ENCODE measurements around the gene ABLIM1.

Gene ABLIM1

DNA sequence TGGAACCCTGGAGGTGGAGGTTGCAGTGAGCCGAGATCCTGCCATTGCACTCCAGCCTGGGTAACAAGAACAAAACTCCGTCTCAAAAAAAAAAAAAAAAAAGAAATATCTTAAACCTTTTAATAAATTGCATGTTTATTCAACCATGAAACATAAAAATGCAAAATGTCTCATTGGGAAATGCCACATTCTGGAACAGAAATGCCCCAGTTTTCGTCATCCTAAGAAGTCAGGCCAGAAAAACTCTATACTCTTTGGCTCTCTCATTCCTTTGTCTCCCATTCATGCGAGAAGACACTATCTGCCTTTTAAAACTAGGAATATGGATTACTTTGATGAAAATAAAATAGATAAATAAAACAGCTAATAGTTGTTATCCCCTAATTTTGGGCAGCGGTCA is 21.5 kb upstream of the ABLIM1 start:
- no peak for DNase-seq

DNA sequence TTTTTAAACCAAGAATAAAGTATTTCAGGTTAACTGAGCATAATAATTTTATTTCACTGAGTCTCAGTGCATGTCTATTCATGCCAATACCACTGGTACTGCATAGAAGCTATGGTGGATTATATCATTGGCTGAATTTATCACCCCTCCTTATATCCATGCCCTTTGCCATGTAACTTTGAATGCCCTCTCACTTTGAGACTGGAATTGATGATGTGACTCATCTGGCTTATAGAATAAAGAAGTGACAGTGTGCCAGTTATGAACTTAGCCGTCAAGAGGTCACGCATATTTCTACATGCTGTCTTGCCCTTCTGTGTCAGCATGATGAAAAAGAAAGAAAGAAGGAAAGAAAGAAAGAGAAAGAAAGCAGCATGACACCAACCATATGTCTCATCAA is 20.7 kb upstream of the ABLIM1 start:
- peak; percentile 20 for DNase-seq

DNA sequence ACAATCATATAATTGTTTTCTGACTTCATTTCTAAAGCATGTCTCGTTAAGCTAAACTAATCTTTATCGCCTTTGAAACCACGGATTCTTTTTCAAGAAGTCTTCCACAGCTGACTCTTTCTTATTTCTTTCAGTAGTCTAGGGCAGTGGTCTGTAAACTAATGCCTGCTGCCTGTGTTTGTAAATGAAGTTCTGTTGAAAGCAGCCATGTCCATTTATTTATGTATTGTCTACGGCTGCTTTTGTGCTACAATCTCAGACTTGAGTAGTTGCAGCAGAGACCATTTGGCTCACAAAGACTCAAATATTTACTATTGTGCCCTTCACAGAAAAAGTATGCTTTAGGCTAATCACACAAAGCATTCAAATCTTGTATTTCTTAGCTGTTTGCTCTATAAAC is 20.3 kb upstream of the ABLIM1 start:
- no peak for DNase-seq

DNA sequence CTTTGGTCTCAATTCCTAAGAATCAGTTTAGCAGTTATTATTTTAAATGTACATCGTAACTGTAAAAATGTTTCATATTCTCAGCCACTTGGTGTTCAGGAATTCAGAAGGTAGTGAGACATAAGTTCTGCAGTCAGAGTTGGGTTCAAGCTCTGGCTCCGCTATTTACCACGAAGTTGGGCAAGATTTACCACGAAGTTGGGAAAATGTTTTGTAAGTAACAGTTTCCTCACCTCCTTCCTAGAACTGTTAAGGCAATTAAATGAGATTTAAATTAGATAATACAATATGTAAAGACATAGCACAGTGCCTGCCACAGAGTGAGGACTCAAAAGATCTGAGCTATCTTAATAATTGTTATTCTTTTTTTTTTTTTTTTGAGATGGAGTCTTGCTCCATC is 16.3 kb upstream of the ABLIM1 start:
- no peak for DNase-seq

DNA sequence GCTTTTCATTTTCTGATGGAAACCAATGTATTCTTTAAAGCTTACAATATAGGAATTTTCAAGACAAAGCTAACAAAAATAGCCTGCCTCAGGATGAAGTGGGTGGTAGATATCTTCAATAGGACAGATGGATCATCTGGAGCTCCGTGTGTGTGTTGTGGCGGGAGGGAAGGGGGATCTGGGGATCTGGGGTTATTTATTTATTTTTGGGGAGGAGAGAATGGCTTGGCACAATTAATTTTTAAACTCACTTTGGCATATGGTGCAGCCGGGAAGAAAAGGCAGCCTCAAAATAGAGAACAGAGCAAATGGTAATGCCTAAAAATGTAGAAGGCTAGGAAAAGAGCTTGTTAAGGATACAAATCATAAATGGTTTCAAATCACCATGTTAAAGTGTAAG is 11.6 kb upstream of the ABLIM1 start:
- no peak for DNase-seq

DNA sequence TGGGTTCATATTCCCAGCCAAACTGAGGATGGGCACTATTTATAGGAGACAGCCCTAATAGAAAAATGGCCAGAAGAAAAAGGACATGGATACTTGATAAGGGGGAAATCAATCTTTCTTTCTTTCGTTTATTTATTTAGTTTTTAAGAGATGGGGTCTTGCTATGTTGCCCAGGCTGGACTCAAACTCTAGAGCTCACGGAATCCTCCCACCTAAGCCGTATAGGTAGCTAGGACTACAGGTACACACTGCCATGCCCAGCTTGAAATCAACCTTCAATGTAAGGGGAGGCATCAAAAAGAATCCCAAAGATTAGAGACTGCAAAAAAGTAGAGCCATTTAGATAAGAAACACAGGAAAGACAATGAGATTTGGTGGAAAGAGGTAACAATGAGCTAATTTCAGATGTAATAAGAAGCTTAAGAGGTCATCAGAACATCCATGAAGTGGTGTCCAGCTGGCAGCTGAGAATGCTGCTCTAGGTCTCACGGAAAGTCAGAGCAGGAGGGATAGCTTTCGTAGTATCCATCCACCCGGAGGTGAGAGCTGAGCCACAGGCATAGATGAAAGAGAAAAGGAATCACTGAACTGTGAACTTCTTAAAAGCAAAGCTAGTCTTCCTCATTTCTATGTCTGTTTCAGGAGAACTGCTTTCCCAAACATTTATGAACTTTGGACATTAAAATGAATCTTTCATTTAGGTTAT is 10.5 kb upstream of the ABLIM1 start:
- DNase-seq: no peak

DNA sequence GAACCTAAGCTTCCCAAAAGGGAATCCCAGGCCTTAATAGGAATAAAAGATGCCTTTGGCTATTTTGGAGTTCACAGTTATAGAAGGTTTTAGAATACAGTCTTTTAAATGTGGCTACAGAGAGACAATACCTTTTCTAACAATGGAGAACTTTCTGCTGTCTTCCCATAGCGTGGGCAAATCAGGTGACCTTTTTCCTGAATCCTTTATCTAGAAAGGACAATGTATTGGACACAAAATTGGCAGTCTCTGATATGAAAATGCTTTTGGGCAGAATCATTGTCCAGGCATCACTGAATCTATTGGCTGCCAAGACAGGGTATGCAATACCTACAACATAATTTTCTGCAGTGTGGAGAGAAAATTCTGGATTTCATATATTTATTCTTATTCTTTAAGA is 7.8 kb upstream of the ABLIM1 start:
- DNase-seq: no peak

DNA sequence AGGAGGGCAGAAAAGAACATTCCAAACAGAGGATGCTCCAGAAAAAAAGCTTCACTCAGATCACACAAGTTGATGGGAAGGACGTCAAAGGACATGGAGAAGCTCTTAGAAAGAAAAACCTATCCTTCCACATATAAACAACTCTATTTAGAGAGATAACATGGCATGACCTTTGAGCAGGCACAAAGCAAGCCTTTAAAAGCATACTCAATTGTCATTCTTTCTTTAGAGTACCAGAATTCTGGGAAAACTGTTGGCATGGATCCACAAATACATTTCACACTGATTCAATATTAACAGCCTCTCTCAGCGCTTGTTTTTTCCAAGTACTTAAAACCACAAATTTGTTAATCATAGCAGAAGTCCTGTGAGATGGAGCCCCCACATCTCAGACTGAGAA is 7.3 kb upstream of the ABLIM1 start:
- DNase-seq: no peak

DNA sequence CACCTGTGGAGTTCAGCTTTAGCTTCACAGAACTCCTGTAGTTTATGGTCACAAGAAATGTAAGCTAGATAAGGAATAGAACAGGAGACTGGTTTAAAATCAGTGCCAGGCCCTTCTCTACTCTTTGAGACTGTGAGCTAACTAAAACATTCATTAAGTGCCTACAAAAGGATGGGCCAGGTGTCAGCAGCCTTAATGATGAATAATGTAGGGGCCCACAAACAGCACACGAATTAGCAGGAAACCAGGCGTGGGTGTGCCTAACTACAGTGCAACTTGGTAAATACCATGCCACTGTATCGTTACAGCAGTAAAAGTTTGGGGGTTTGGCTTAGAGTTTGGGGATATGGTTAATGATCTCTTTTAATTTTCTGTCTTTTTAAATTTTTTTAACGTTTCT is 6.1 kb upstream of the ABLIM1 start:
- DNase-seq: no peak

DNA sequence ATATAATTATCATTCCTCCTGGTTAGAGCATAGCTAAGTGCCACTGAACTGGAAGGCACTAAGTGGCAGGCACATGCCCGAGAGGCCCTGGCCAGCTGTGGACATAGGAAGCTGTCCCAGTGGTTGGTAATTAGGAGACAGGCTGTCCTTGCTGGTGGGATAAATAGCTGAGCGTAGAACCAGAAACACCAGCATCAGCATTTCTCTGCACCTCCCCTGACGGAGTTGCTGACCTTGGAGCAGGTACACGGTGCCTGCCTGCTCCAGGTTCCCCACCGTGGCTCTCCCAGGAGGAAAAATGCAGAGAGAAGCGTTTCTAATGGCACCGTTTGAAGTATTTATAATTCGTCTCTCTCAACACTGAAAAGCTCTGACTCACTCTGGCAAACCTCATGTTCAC is 5.6 kb upstream of the ABLIM1 start:
- DNase-seq: no peak

DNA sequence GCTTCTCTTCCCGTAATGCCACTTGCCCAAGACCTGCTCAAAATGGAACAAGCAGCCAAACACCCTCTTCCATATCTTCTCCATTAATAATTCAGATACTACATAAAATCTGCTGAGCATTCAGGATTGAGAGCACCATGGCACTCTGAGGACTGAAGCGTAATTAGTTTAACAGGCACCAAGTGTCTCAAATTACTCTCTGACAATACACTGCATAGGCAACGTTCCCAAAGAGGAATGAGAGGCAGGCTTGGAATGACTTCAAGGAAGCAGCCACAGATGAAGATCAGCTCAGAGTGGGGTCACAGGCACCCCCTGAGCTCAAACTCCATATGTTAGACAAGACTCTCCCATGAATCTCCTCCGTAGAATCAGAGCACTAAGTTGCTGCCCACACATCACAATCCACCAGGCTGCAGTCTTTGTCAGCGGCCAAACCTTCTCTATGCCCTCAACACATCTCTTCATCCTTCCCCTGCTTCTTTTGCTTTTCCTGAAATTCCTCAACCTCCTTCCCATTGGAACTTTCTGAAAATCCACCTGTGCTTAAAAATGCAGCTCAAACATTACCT is 4.7 kb upstream of the ABLIM1 start:
- no peak for DNase-seq

DNA sequence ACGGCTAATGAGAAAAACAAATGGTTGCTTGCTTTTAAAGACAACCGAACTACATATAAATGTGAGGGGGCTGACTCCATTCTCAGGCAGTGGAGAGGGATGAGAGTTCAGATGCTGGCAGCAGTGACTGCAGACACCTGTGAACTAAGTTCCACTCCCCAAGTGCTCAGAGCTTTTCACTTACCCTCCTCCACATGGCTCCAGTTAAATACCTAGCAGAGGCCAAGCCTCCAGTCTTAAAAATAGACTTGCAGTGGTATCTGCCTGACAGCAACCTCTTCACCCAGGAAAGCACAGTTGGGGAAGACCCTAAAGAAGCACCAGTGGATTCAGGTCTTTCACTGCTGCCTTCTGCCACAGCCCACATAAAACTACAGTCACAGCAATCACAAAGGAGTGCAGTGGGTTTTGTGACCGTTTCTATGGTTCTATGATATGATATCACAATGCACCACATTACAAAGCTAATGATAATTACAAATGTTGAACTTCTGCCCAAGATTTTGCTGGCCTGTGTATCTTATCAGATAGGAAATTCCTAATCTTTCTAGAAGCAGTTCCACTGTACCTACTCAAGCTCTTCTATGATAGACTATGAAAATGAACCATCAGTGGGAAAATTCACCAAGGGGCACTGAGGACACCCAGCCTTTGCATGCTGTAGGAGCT is 3.3 kb upstream of the ABLIM1 start:
- no peak for DNase-seq

DNA sequence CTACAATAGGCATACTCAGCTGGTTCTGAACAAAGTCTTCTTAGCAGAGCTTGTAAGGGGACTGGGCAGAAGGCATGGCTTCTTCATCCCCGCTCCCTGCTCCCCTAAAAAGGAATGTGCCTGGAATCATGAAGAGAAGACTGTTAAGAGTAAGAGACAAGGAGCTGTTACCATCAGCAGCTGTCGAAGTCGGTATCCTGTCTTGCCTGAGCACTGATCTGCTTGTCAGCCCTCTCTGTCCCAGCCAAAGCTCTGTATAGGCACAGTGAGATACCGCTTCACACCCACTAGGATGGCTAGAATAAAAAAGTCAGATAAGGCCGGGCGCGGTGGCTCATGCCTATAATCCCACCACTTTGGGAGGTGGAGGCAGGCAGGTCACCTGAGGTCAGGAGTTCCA is 2.4 kb downstream of the ABLIM1 start:
- DNase-seq: no peak

DNA sequence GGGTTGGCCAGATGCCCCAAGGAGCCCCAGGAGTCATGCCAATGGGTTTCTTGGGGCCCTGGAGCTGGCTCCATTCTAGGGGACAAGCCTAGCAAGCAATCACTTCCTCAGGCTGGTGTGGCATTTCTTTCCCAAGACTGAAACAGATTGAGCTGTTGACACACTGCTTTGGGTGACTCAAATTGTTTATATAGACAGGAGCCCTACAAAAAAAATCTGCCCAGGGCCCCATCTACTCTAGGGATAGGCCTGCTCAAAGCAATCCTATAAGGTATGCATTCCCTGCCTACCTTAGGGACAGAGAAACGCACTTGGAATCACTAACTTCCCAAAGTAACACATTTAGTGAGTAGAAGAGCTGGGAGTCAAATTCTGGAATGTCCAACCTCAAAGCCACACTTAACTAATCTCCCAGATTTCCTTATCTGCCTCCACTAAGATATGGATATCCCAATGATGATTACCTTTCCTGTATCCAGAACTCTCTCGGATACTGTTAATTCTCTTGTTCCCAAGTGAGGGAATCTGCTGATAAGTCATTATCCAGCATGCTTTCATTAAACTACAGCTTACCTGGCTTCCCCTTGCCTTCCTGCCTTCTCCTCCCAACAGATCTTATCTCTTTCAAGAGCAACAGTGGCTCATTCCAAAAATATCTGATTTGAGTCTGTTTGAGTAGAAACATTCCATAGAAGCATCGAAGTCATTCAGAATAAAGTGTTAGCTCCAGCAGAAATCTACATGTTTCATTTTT is 3.1 kb downstream of the ABLIM1 start:
- peak; percentile 18 for DNase-seq

DNA sequence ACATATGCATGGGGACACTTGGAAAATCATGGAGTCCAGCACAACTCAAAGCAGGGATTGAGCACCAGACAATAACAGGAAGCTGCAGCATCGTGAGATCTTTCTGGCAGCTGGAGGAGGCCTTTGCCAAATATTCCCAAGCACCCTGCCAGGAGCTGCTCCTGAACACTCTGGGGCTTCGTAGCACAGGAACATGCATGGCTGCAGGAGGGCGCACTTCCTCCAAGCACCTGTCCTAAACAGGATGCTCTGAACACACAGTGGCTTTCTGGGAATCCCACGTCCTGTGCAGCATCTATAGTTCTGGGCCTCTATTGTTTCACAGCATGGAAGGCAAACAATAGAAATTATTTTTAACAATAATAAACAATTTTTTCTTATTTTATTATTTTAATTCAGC is 4.1 kb downstream of the ABLIM1 start:
- no peak for DNase-seq

DNA sequence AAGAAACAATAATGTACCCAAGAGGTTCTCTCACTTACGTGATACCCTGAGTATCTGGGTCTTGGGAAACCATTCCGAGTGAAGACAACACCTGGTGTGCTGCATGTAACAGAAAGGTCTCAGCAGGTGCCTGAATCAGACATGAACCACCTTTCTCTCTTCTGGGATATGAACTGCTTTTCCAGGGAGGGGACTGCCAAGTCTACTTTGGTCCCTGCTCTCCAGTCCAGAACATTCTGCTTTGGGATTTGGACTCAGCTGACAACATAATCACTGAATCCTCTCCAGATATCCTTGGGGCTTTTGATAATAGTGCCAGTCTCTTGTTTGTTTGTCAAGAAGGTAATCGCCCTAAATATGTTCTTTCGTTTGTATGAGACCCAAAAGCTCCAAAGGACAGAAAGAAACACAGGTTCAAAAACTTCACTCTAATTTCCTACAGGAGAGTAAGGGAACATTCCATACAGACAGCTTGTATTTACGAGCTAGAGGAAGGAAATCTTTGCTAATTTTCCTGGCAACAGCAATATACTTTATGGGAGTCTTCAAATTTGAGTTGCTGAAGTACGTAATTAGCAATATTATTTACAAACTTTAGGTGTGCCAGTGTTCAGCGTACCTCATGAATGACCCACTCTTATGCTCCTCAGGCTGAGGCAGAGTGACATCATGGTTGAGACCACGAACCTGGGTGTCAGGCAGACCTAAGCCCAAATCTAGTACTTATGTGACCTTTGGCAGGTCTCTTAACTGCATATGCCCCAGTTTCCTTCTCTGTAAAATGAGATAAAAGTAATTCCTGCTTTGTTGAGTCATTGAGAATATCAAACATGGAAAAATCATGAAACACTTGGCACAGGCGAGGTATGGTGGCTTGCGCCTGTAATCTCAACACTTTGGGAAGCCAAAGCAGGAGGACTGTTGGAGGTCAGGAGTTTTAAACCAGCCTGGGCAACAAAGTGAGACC is 5.4 kb downstream of the ABLIM1 start:
- DNase-seq: no peak

DNA sequence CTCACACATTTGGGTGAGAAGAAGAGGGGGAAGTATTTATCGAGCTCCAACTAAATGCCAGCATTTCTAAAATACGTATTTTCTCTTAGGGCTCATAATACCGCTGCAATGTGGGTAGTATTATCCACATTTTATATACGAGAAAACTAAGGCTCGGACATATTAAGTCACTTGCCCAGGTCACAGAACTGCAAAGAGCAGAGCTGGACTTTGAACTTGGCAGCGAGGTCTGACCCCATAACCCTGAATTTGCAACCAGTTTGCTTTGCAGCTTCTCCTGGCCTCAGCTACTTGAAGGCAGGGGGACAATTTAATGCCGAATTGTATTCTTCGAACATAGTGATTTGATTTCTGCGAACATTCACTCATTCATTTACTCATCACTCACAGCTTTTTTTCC is 7.2 kb downstream of the ABLIM1 start:
- no peak for DNase-seq

DNA sequence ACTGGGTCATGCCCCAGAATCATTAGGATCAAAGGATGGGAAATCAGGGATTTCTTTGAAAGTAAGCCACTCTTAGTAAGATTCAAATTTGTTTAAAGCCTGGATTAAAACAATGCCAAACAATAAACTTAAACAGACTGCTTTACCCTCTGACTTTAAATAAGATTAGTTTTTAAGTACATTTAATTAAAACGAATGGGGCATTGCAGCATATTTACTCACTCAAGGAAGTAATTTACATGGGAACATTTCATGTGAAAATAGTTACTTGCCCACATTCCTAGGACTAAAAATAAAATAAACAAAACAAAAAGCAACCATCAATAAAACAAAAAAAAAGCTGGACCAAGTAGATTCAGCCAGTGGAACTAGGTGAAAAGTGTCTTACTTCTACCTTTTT is 7.8 kb downstream of the ABLIM1 start:
- DNase-seq: no peak

DNA sequence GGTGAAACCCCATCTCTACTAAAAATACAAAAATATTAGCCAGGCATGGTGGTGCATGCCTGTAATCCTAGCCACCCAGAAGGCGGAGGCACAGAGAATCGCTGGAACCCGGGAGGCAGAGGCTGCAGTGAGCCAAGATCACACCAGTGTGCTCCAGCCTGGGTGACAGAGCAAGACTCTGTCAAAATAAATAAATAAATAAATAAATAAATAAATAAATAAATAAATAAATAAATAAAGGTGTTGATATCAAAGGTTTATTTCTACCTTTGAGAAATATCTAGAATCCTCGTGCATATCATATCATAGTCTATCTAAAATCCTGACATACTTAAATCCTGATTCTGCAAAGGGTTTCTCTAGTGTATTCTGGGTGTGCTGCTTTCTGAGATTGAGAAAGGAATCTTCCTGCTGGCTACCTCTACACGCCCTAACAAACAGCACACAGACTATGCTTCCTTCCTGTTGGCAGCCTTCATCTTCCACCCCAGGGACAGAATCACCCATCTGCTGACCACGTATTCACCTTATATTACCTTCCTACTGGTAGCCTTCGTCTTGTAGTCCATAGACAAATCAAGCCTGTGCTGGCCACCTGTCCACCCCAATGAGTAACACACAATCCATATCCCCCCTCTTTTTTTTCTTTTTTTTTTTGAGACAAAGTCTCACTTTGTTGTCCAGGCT is 8.7 kb downstream of the ABLIM1 start:
- no peak for DNase-seq

DNA sequence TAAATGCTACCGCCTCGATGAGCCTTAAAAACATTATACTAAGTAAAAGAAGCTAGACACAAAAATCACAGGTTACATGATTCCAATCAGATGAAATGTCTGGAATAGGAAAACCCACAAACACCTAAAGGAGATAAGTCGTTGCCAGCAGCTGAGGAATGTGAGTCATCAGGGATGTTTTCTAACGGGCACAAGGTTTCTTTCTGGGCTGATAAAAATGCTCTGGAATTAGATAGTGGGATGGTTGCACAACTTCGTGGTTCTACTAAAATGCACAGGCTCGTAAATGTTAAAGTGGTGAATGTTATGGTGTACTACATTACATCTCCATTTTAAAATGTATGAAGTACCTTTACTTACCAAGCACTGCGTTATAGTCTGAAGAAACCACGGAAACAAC is 9.7 kb downstream of the ABLIM1 start:
- peak; percentile 83 for DNase-seq

DNA sequence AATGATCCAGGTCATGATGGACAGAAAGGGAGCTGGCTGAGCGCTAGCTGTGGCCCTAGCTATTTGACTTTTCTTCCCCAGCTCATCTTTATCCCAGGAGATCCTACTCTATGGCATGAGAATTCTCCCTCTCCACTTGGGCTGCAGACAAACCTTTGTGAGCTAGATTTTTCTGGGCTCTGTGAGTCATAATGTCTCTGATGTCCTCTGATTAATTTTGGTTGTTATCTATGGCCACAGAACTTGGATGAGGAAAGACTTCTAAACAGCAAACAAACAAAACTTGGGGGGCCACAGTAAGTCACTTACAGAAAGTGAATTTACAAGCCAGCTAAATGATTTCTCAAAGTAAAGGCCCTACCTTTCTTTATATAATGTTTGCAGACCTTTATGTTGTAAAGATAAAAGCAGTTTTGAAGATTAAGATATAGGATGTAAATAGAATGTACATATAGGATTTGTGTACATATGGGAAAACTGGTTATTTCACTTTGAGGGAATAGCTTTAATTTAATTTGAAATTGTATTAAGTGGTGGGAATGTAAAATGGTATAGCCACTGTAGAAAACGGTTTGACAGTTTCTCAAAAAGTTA is 10.4 kb downstream of the ABLIM1 start:
- peak; percentile 23 for DNase-seq
